NCI-H128 (cell line): ENCODE results near the gene DAGLA.

Experiments used
- DNase-seq: peaks from one replicate; lab custom pipeline; 2025; ENCODE audit not compliant: unreplicated experiment; lab: John Stamatoyannopoulos, UW

The DAGLA gene

DNA sequence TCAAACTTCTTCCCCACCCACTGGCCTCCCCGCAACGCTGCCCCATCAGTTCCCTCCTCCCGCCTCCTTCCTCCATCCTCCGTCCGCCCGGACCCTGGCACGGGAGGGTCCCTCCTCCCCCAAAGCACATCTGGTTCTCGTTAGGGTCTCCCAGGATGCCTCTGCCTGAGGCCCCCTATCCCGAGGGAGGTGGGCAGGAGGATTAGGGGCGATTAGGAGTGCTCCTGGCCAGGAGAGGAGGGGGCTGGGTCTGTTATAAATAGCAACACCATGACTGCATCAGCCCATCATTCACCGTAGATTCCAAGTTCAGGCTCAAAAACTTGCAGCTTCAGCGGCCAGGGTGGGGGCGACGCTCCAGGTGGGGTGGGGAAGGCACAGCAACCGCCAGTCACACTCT lies 82.6 kb downstream of the DAGLA start:
- no peak for DNase-seq

DNA sequence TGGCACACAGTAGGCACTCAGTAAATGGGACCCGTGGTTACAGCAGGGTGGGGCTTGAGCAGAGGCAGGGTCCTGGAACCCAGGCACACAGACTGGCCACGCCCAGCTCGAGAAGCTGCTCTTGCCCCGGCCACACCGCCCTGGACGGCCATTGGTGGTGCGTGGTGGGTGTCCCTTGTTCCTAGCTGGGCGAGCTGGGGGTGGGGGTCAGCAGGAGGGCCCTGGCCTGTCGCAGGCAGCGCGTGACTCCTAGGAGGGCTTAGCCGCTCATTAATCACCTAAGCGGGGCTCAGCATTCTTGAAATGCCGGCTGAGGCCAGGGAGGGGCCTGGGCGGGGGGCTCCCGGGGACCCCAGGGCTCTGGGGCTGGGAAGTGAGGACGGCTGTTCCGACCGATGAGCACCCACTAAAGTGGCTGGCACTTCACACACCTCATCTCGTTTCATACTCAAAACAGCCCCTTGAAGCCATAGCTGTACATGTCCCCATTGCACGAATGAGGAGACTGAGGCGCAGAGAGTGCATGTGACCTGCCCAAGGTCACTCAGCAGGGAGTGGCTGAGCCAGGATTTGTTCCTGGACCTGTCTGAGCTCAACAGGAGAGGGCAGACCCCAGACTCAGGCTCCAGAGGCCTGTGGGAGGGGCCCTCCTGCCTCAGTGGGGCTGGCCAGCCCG lies 83.9 kb downstream of the DAGLA start:
- no peak for DNase-seq

DNA sequence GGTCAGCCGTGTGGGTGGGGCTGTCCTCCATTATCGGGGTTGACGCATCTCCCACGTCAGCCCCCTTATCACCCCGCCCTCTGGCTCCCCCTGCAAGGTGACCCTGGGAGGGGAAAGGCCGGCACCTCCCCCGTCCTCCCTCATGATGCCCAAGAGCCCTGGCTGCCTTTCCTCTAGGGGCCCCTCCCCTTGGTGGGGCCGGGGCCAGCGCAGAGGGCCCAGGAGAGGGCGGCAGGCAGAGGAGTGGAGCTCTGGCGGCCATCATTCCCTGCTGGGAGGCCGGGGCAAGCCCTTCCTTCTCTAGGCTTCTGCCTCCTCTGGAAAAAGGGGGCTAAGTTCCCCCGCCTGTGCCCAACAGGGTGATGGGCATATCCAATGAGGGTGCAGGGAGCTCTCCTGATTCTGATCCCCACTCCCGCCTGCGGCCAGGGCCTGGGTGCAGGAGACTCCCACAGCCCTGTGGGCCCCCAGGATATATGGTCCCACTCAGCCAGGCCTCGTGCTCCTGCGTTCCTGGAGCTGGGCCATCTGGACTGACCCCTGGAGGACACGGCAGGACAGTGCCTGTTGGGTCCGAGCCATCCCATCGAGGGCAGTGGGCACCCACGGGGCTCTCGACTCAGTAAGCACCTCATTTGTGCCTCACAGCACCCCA lies 84.5 kb downstream of the DAGLA start:
- DNase-seq, result no peak

DNA sequence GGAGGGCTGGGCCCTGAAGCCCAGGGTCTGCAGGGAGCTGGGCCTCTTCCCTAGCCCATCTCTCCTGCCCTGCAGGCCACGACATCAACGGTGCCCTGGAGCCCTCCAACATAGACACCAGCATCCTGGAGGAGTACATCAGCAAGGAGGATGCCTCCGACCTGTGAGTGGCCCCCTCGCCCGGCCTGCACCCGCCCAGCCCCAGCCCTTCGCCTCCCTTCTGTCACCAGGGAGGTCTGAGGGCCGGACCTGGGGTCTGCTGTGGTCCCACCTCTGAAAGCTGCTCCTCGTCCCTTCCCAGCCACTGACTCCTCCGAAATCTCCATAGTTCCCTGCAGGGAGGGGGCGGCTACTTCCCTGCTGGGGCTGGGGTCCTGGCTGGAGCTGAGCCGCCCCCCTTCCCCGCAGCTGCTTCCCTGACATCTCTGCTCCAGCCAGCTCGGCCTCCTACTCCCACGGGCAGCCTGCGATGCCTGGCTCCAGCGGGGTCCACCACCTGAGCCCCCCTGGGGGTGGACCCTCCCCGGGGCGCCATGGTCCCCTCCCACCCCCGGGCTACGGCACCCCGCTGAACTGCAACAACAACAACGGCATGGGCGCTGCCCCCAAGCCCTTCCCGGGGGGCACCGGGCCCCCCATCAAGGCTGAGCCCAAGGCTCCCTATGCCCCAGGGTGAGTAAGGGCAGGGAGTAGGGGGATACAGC lies 85.5 kb downstream of the DAGLA start:
- DNase-seq, result no peak

DNA sequence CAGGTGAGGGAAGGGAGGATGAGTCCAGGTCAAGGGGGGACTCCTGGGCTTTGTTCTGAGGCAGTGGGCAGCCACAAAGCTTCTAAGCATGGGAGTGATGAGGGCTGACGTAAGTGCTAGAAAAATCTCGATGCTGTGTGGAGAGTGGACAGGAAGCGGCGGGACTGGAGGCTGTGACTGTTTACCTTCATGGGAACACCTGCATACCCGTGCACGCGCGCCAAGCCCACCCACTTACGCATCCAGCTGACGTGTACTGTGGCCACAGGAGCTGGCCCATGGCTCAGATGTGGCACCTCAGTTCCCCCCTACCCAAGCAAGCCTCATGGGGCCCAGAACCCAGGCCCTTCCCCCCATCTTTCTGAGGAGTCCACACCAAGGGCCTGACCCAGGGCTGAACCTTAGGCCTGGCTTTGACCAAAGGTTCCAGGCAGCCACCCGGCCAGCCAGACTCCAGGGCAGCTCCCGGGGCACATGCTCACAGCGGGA lies 86.2 kb downstream of the DAGLA start:
- DNase-seq, result no peak

DNA sequence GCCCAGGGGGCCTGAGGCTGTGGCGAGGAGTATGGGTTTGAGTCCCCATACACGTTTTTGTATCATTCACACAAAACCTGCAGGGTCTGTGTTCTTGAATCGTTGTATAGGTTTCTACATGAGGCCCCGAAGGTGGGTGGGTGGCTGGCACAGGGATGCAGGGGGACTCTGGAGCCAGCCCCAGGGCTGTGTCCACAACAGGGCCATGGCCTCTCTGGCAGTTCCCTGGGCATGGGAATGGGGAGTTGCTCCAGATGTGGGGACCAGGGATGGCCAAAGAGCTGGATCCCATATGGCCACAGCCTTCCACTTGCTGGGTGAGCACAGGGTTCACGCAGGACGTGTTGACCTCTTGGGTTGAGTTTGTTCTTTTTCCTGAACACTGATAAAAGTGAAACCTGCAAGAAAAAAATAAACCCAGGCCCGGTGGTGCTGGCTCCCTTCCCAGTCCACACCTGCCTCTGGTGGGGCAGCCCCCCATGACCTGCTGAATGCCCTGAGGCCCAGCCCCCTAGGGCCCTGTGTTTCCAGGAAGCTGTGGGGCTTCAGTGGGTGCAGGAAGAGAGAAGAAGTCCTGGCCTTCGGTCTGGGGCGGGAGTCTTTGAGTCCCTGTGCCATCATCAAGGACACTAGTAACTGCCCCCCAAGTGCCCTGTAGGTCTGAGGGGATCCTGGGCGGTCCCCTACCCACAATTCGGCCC lies 88.3 kb downstream of the DAGLA start:
- DNase-seq, result no peak

DNA sequence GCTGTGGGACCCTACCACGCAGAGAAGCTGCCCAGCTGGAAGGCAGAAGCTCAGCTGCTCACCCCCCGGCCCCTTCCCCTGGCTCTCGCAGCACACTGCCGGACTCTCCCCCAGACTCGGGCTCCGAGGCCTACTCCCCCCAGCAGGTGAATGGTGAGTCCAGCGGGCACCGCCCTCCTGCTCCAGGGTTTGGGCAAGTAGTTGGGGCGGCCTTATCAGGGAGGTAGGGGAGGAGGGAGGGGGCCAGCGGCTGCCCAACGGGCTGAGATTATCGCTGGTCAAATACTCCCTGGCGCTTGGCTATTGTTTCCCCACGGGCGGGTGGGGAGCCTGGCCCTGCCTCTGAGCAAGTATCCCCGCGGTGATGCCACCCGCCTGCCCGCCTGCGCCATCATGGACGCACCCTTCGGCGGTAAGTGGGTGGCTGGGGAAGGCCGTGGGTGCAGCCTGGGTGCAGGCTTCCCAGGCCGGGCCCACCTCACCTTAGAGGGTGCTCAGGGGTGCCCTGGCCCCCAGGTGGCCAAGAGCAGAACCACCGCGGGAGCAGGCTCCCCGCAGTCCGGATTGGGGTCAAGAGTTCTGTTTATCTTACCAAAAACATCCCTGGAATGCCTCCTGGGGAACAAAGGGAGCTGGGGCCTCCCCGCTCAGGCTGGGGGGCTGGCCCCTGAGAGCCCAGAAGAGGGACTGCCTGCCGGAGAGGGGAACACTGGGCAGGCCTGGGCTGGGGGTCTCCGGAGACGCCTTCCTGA lies 89.2 kb downstream of the DAGLA start:
- no peak for DNase-seq

DNA sequence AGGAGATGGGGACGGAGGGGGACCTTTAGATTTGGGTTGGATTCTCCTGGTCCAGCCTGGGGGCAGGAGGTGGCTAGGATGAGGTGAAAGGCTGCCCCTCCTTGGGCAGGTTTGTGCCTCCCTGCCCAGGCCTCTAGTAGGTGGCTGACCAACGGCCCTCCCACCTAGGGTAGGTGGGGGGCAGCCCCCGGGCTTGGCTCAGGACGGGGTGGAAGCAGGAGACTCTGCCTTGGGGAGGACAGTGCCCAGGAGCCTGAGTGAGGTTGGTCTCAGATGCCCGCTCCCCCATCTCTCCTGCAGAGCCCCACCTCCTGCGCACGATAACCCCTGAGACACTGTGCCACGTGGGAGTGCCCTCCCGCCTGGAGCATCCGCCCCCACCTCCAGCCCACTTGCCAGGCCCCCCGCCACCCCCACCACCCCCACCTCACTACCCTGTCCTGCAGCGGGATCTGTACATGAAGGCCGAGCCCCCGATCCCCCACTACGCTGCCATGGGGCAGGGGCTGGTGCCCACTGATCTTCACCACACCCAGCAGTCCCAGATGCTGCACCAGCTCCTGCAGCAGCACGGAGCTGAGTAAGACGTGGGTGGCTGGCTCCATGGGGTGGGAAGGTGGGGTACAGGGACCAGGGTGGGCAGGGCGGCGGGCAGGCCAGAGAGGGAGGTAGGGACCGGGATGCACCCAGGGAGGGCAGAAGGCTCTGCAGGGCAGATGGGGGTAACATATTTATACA lies 89.9 kb downstream of the DAGLA start:
- DNase-seq, result no peak

DNA sequence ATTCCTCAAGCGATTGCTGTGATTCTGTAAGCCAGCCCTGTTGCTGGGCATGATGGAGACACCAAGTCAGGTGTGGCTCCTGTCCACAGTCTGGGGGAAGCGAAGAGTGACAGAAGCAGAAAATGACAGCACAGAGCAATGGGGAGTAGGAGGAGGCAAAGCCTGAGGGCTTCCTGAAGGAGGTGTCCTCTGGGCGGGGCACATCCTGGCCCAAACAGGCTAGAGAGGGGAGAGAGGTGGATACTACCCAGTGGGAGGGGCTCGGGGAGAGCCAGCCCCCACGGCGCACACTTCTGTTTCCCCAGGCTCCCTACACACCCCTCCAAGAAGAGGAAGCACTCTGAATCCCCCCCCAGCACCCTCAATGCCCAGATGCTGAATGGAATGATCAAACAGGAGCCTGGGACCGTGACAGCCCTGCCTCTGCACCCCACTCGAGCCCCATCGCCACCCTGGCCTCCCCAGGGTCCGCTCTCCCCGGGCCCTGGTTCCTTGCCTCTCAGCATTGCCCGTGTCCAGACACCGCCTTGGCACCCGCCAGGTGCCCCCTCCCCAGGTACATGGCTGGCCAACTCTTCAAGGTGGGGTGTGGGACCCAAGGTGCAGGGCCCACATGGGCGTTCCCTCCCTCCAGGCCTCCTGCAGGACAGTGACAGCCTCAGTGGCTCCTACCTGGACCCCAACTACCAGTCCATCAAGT lies 91.2 kb downstream of the DAGLA start:
- no peak for DNase-seq

DNA sequence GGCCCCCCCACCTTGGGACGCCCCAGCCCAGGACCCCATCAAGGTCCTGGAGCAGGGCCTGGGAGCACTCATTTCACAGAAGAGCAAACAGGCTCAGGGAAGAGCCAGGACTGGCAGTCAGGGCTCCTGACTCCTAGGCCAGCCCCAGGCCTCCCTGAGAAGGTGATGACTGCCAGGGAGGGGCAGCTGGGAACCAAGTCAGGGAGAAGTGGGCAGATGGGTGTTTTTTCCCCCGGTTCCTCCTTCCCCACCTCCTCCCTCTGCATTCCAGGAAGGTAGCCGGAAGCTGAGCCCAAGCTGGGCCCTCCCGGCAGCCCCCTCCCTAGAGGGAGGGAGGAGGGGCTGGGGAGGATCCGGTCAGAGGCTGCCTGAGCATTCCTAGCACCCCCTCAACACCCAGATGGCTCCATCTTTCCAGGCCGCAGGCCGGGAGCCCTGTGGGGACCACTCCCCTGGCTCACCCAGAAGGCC lies 91.8 kb downstream of the DAGLA start:
- DNase-seq, result no peak

DNA sequence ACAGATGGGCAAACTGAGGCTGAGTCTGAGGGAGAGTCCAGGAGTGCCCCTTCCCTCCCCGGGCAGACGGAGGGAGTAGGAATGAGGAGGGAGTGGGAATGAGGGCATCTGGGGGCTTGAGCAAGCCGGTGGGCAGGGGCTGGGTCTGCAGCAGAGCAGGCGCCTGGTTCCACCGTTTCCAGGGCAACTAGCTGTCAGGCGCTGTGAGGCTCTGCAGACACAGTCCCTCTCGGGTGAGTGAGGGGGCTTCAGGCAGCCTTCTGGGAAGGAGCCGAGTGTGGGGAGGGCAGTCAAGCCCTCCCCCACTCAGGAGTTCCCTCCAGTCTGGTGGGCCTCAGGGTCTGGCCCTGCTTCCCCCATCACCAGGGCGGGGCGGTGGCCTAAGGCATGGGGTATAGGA lies 93.2 kb downstream of the DAGLA start:
- no peak for DNase-seq

DNA sequence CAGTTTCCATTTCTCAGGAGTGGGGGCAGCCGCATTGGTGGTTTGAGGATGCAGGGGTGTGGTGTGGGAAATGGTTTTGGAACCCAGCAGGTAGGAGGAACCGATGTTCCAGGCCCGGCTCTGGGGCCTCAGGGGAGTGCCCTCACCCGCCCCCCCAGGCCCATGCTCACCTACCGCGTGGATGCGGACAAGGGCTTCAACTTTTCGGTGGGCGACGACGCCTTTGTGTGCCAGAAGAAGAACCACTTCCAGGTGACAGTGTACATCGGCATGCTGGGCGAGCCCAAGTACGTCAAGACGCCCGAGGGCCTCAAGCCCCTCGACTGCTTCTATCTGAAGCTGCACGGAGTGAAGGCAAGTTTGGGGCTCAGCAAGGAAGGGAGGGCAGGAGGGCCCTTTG lies 93.6 kb downstream of the DAGLA start:
- no peak for DNase-seq

DNA sequence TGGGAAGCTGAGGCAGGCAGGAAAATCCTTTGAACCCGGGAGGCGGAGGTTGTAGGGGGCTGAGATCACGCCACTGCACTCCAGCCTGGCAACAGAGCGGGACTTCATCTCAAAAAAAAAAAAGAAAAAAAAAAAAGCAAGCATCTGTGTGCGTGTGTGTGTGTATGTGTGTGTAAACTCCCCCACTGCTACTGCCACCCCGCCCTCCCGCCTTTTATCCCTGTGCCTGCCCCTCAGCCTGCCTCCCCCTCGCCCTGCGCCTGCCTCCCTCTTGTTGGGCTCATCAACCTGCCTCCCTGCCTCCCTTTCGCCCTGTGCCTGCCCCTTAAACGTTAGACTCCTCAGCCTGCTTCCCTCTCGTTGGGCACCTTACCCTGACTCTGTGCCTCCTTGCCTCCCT lies 94.2 kb downstream of the DAGLA start:
- DNase-seq, result no peak

DNA sequence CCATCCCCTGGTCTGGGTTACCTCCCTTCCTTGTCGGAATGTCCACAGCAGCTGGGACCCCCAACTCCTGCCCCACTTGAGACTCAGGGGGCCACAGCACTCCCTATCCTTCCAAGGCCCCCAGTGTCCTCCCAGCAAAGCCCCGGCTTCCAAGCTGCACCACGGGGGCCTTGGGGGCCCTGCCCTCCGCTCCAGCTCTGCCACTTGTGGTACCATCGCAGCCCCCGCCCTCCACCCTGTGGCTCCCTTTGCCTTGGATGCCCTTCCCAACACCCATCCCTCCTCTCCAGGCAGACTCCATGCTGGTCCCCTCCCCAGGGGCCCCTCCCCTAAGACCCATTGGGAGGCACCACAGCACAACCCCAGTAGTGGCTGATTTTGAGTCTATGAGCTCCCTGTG lies 94.9 kb downstream of the DAGLA start:
- no peak for DNase-seq

DNA sequence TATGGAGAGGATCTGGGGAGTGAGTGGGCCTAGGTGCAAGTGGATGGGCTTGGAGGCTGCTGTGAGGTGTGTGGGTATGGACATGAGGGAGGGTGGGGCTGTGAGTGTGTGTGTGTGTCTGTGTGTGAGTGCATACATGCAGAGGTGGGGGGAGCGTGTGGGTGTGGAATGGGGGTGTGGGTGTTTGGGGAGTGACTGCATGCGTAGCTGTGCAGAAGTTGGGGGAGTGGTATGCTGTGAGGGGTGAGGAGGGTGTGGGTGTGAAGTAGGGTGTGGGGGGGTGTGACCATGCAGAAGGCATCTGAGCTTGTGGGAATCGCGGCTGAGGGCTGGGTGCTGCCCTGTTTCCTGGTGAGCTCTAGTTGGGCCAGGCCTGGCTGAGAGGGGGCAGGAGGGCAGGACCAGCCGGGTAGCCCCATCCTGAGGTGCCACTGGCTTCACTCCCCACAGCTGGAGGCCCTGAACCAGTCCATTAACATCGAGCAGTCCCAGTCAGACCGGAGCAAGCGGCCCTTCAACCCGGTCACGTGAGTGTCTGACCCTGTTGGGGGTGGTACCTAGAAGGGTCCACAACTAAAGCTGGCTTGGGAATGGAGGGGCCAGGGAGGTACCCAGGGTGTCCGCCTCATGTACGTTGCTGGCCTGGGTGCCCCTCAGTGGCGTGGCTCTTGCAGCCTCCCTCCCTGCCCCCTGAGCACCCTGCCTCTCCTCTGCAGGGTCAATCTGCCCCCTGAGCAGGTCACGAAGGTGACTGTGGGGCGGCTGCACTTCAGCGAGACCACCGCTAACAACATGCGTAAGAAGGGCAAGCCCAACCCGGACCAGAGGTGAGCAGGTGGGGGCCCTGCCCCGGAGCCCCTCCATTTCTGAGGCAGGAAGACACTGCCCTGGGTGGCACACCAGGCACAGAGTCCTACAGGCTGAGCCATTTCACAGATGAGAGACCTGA lies 95.7 kb downstream of the DAGLA start:
- DNase-seq, result no peak

DNA sequence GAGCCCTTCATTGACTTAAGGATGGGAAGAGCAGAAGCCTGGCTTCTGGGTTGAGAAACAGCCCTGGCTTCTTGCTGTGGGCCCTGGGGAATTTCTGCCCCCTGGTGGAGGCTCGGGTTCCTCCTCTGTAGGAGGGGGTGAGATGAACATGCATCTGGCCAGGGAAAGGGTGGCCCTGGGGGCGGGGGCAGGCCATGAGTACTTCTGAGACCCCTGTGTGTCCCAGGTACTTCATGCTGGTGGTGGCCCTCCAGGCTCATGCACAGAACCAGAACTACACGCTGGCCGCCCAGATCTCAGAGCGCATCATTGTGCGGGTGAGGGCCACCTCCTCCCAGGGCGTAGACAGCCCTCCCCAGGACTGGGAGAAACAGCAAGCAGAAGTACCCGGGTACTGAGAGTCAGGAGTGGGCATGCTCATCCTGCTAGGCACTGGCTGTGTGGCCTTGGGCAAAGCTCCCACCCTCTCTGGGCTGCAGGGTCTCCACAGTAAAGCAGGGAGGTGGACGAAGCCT lies 96.4 kb downstream of the DAGLA start:
- DNase-seq, result no peak

DNA sequence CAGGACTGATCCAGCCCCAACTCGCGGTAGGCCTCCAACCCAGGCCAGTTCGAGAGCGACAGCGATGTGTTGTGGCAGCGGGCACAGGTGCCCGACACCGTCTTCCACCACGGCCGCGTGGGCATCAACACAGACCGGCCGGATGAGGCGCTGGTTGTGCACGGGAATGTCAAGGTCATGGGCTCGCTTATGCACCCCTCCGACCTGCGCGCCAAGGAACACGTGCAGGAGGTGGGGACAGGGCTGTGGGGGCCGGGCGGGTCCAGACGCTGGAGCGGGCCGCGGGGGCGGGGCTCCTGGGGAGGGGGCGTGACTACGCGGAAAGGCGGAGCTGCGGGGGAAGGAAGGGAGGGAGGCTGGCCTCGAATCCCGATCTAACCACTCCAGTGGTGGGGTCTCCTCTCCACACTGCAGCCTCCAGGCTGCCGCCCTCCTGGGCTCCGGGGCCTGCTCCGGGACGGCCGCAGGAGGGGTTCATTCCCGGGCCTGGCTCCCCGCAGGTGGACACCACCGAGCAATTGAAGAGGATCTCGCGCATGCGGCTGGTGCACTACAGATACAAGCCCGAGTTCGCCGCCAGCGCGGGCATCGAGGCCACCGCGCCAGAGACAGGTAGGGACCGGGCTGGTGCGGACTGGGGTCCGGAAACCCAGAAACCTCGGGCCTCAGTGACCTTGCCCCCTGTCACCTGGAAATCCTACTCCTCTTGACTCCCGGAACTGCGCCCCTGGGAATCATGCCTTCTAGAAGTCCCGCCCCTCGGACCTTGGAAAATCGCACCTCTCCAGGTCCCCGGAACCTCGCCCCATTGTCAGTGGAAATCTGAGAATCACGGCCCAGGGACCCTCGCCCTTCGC lies 97.3 kb downstream of the DAGLA start:
- no peak for DNase-seq
